ENCODE results near the gene TENM4. TPM values are rescaled to one million over a fixed set of nuclear protein-coding genes. Genes with fewer than 3 reads are reported as not detected.

TENM4 gene
- polyA plus RNA-seq, 1 donor from 2014 or later, result 16.8 TPM

GRCh38 chr11:79159657-79160450 lies 281.0 kb downstream of the TENM4 start:
- Histone ChIP-seq H3K4me3 (ENCODE audit: low read length) (no peak overlapping the region), H3K9me3 (ENCODE audit: low read length) (no peaks in the 10 kb centered on the region), H3K27me3 (ENCODE audit: insufficient read depth, low read depth, low read length) (no peaks in the 10 kb centered on the region), H3F3A (ENCODE audit: insufficient read depth, low read length, poor library complexity, severe bottlenecking) (peaks cover 2% of the 10 kb centered on the region), H2AFZ (ENCODE audit: low read depth, low read length) (no peak overlapping the region), H3K9ac (ENCODE audit: low read length) (no peak overlapping the region), H3K9me2 (ENCODE audit: insufficient read depth, low read length) (no peaks in the 10 kb centered on the region), H3K27ac (ENCODE audit: low read length) (peak overlapping the region; percentile 23), H3K79me2 (replicated peaks; ENCODE audit: insufficient read depth, low read length) (no peaks in the 10 kb centered on the region), H3K36me3 (ENCODE audit: insufficient read depth, low read length) (no peaks in the 10 kb centered on the region), H3K4me2 (ENCODE audit: low read length) (no peak overlapping the region), H4K20me1 (ENCODE audit: insufficient read depth) (no peaks in the 10 kb centered on the region)
- peak; percentile 70 for TF ChIP-seq POLR2AphosphoS5 (IDR thresholded peaks at IDR 0.05)
- no peak for TF ChIP-seq REST (IDR thresholded peaks at IDR 0.05; ENCODE audit: borderline replicate concordance)
- peak; percentile 35 for TF ChIP-seq CTCF (IDR thresholded peaks at IDR 0.05; ENCODE audit: poor library complexity, severe bottlenecking)

- Histone ChIP-seq H4K20me1 (ENCODE audit: insufficient read depth) (no peaks in the 10 kb centered on the region), H3K27ac (ENCODE audit: low read length) (no peak overlapping the region), H3K27me3 (ENCODE audit: insufficient read depth, low read depth, low read length) (no peaks in the 10 kb centered on the region), H3K79me2 (replicated peaks; ENCODE audit: insufficient read depth, low read length) (no peaks in the 10 kb centered on the region), H3F3A (ENCODE audit: insufficient read depth, low read length, poor library complexity, severe bottlenecking) (peaks cover 3% of the 10 kb centered on the region), H3K9me3 (ENCODE audit: low read length) (no peaks in the 10 kb centered on the region), H2AFZ (ENCODE audit: low read depth, low read length) (no peak overlapping the region), H3K4me2 (ENCODE audit: low read length) (no peak overlapping the region), H3K36me3 (ENCODE audit: insufficient read depth, low read length) (no peaks in the 10 kb centered on the region), H3K9me2 (ENCODE audit: insufficient read depth, low read length) (no peaks in the 10 kb centered on the region), H3K9ac (ENCODE audit: low read length) (no peak overlapping the region), H3K4me3 (ENCODE audit: low read length) (no peak overlapping the region)
- TF ChIP-seq EZH2 (IDR thresholded peaks at IDR 0.05; ENCODE audit: borderline replicate concordance, insufficient read depth, low read length, poor library complexity, severe bottlenecking), result no peak
- no peak for TF ChIP-seq CTCF (IDR thresholded peaks at IDR 0.05; ENCODE audit: poor library complexity, severe bottlenecking)
- TF ChIP-seq RAD21 (conservative IDR thresholded peaks at IDR 0.05), result no peak
- no peak for TF ChIP-seq SMC3 (conservative IDR thresholded peaks at IDR 0.05; ENCODE audit: poor library complexity)
- TF ChIP-seq REST (IDR thresholded peaks at IDR 0.05; ENCODE audit: borderline replicate concordance), result no peak
- TF ChIP-seq POLR2AphosphoS5 (IDR thresholded peaks at IDR 0.05), result no peak
- no peak for TF ChIP-seq EP300 (conservative IDR thresholded peaks at IDR 0.05; ENCODE audit: poor library complexity, severe bottlenecking)
- no peak for TF ChIP-seq MXI1 (conservative IDR thresholded peaks at IDR 0.05; ENCODE audit: poor library complexity, severe bottlenecking)
- no peak for TF ChIP-seq TAF1 (IDR thresholded peaks at IDR 0.05; ENCODE audit: low read depth)
These were observed 283.1 kb downstream of the TENM4 start for GRCh38 chr11:79157738-79158137.
